MCF 10A (cell line): Measurements from ENCODE around the gene ARRDC5. TPM values are rescaled to one million over a fixed set of nuclear protein-coding genes. Genes with fewer than 3 reads are reported as not detected.
"Not testable (repeated sequence)": the region's sequence is repeated elsewhere in the genome, so short reads cannot be mapped to it uniquely, and the experiment has no call there.

Experiments used
- Bru-seq: library from RNA; stranded (reverse); fragments of 400-500 nt; gene quantifications from one replicate; lab custom pipeline; 2021; lab: Mats Ljungman, UMichigan
- BruChase-seq, 2 experiments: library from RNA; stranded (reverse); fragments of 400-500 nt; gene quantifications; one replicate each; lab custom pipeline; 2021; lab: Mats Ljungman, UMichigan
- BruUV-seq: library from RNA; stranded (reverse); fragments of 400-500 nt; replicated peaks from 2 replicates; lab custom pipeline; 2021; lab: Mats Ljungman, UMichigan
- CTCF ChIA-PET: fragments of 300-600 bp; sonication (Branson Sonifier 250); formaldehyde crosslinking; extraction: SDS; loops from one replicate; lab custom pipeline; 2021; ENCODE audit warnings: antibody characterized with exemption, inconsistent platforms; lab: Yijun Ruan, JAX
- POLR2A ChIA-PET: fragments of 300-600, 350-650 bp; sonication (Branson Sonifier 250); formaldehyde crosslinking; extraction: SDS; loops from one replicate; lab custom pipeline; 2020; ENCODE audit warnings: antibody characterized with exemption, inconsistent platforms; lab: Yijun Ruan, JAX
- DNase-seq: peaks from one replicate; pipeline ENCODE4 v3.0.0-alpha.2; 2018; ENCODE audit not compliant: unreplicated experiment
- H3K27ac Mint-ChIP-seq: one replicate; pipeline ENCODE4 v1.8.0; 2022; ENCODE audit warnings: mild to moderate bottlenecking, low read depth, mixed read lengths; ENCODE audit not compliant: unreplicated experiment
- H3K27me3 Mint-ChIP-seq: one replicate; pipeline ENCODE4 v1.8.0; 2022; ENCODE audit warnings: mixed read lengths; ENCODE audit not compliant: insufficient read depth, unreplicated experiment
- H3K36me3 Mint-ChIP-seq: one replicate; pipeline ENCODE4 v1.8.0; 2022; ENCODE audit warnings: mild to moderate bottlenecking, moderate library complexity, mixed read lengths; ENCODE audit not compliant: insufficient read depth, unreplicated experiment
- H3K4me1 Mint-ChIP-seq: one replicate; pipeline ENCODE4 v1.8.0; 2022; ENCODE audit warnings: mixed read lengths; ENCODE audit not compliant: insufficient read depth, unreplicated experiment
- H3K4me3 Mint-ChIP-seq: one replicate; pipeline ENCODE4 v1.8.0; 2022; ENCODE audit warnings: mild to moderate bottlenecking, moderate library complexity, mixed read lengths; ENCODE audit not compliant: unreplicated experiment
- H3K9me3 Mint-ChIP-seq: one replicate; pipeline ENCODE4 v1.8.0; 2022; ENCODE audit warnings: mixed read lengths; ENCODE audit not compliant: unreplicated experiment
- intact Hi-C: fragments of 100-400 bp; cut with micrococcal nuclease; formaldehyde crosslinking; loops from 2 replicates; pipeline ENCODE4 v1.14.1; 2022
- long read RNA-seq: library from polyadenylated mRNA; stranded (forward); transcript quantifications from one replicate; pipeline ENCODE4 v2.0.0, GENCODE V29; 2022
- total RNA-seq: library from RNA; stranded (reverse); gene quantifications from 2 replicates; pipeline ENCODE4 v1.2.3, GENCODE V29; 2022
- TF ChIP-seq, protein P1 (sequence below): fragments of 200-600 bp; IDR thresholded peaks from one replicate; pipeline ENCODE4 v1.8.0; 2022; ENCODE audit warnings: antibody characterized with exemption, mild to moderate bottlenecking; ENCODE audit not compliant: unreplicated experiment

Gene ARRDC5
- total RNA-seq (not detected in 2 replicates), Bru-seq, nascent RNA (percentile 8 among the genes with signal in this experiment), BruChase-seq, experiment 1, labeled RNA remaining after a 6-hour chase (percentile 17 among the genes with signal in this experiment), BruChase-seq, experiment 2, labeled RNA remaining after a 2-hour chase (percentile 15 among the genes with signal in this experiment)
- long read RNA-seq = 0 reads

DNA sequence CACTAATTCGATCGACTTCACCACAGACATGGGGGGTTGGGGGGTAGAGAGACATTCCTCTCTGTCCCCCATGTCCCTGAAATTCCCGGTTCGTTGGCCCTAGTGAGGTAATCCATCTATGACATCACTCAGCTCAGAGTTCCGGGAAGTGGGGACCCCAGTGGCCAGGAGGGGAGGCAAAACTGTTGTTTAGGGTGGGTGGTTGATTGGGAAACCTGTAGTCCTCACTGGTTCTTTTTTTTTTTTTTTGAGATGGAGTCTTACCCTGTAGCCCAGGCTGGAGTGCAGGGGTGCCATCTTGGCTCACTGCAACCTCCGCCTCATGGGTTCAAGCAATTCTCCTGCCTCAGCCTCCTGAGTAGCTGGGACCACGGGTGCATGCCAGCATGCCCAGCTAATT, at the start of gene ARRDC5:
ARRDC5 (minus strand) TSS at position 101 of the 400 bp plus-strand sequence; CDS start at position 30, 71 bp downstream.
- no peak for DNase-seq
- H3K9me3 Mint-ChIP-seq = no peaks in the 10 kb centered on the region
- intact Hi-C loops = no loop called here
- CTCF ChIA-PET = interaction anchor here (0.9 to 1.2 kb wide), 2 partner anchors 8 to 30 kb away, joined by 3 to 5 read pairs; no protein-coding TSS in a partner anchor
- no peaks in the 10 kb centered on the region for H3K36me3 Mint-ChIP-seq
- H3K4me3 Mint-ChIP-seq = no peak within 1 kb of the TSS
- H3K4me1 Mint-ChIP-seq = no peaks in the 10 kb centered on the region
- no TSS peak for BruUV-seq
- POLR2A ChIA-PET = no interaction called here
- TF ChIP-seq, protein P1, sequence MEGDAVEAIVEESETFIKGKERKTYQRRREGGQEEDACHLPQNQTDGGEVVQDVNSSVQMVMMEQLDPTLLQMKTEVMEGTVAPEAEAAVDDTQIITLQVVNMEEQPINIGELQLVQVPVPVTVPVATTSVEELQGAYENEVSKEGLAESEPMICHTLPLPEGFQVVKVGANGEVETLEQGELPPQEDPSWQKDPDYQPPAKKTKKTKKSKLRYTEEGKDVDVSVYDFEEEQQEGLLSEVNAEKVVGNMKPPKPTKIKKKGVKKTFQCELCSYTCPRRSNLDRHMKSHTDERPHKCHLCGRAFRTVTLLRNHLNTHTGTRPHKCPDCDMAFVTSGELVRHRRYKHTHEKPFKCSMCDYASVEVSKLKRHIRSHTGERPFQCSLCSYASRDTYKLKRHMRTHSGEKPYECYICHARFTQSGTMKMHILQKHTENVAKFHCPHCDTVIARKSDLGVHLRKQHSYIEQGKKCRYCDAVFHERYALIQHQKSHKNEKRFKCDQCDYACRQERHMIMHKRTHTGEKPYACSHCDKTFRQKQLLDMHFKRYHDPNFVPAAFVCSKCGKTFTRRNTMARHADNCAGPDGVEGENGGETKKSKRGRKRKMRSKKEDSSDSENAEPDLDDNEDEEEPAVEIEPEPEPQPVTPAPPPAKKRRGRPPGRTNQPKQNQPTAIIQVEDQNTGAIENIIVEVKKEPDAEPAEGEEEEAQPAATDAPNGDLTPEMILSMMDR = no peak
- no peaks in the 10 kb centered on the region for H3K27me3 Mint-ChIP-seq
- H3K27ac Mint-ChIP-seq = no peak within 1 kb of the TSS

DNA sequence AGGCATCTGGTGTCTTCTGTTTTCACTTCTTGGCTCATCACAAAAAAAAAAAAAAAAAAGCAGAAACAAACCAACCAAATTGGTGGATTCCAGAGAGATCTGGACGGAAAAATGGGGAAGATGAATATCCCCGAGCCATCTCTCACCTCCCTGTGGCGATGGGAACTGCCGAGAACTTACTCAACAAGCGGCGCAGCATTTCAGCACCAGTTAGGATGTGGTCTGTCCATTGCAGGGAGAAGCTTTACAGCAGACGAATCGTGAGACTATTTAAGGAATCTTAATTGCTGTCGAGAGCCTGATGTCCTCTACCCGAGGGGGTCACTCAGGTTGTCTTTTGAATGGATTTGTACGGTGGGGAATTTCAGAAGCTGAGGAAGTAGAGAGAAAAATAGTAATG, 49.0 kb upstream of the ARRDC5 start:
- ChIA-PET POLR2A (no interaction called here), CTCF (interaction anchor here (0.6 to 1.1 kb wide), 2 partner anchors 142 to 980 kb away, joined by 3 to 4 read pairs; no protein-coding TSS in a partner anchor)
- H3K9me3 Mint-ChIP-seq = no peaks in the 10 kb centered on the region
- H3K27me3 Mint-ChIP-seq = no peaks in the 10 kb centered on the region
- H3K36me3 Mint-ChIP-seq = peaks cover 68% of the 10 kb centered on the region
- intact Hi-C loops = no loop called here
- no peaks in the 10 kb centered on the region for H3K4me1 Mint-ChIP-seq
- H3K27ac Mint-ChIP-seq = no peak overlapping the region
- TF ChIP-seq, protein P1 = no peak
- H3K4me3 Mint-ChIP-seq = no peak overlapping the region
- no TSS peak for BruUV-seq
- DNase-seq = no peak

DNA sequence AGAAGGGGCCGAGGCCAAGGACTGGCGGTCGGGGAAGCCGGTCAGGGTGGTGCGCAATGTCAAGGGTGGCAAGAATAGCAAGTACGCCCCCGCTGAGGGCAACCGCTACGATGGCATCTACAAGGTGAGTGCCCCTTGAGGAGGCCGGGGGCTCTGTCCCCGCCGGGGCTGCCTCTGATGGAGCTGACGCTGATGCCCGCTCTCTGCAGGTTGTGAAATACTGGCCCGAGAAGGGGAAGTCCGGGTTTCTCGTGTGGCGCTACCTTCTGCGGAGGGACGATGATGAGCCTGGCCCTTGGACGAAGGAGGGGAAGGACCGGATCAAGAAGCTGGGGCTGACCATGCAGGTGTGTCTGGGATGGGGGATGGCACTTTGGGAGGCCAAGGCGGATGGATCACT, 48.0 kb upstream of the ARRDC5 start:
- H3K36me3 Mint-ChIP-seq = peaks cover 65% of the 10 kb centered on the region
- POLR2A ChIA-PET, H3K27me3 Mint-ChIP-seq: not testable (repeated sequence)

DNA sequence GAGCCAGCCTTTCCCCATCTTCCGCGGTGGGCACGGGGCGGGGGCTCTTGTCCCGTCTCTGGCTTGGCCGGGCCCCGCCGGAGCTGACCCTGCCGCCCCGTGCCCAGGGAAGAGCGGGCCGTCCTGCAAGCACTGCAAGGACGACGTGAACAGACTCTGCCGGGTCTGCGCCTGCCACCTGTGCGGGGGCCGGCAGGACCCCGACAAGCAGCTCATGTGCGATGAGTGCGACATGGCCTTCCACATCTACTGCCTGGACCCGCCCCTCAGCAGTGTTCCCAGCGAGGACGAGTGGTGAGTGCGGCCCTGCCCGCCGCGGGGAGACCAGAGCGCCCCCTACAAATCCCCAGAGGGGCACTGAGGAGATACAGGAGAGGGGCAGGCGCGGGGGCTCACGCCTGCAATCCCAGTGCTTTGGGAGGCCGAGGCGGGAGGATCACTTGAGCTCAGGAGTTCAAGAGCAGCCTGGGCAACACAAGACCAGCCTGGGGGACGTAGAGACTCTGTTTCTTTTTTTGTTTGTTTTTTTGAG, 39.0 kb upstream of the ARRDC5 start:
- POLR2A ChIA-PET, intact Hi-C loops, BruUV-seq, H3K9me3 Mint-ChIP-seq, H3K4me1 Mint-ChIP-seq, H3K4me3 Mint-ChIP-seq, H3K27me3 Mint-ChIP-seq, DNase-seq, H3K27ac Mint-ChIP-seq: not testable (repeated sequence)
- CTCF ChIA-PET = interaction anchor here (0.6 kb wide), 1 partner anchor 20 kb away, joined by 3 read pairs; no protein-coding TSS in a partner anchor
- H3K36me3 Mint-ChIP-seq = peaks cover 38% of the 10 kb centered on the region

More for the DNA sequence above, 48.0 kb upstream of the ARRDC5 start:
- H3K27ac Mint-ChIP-seq, CTCF ChIA-PET, H3K9me3 Mint-ChIP-seq, H3K4me1 Mint-ChIP-seq, DNase-seq, H3K4me3 Mint-ChIP-seq, BruUV-seq, intact Hi-C loops: not testable (repeated sequence)

DNA sequence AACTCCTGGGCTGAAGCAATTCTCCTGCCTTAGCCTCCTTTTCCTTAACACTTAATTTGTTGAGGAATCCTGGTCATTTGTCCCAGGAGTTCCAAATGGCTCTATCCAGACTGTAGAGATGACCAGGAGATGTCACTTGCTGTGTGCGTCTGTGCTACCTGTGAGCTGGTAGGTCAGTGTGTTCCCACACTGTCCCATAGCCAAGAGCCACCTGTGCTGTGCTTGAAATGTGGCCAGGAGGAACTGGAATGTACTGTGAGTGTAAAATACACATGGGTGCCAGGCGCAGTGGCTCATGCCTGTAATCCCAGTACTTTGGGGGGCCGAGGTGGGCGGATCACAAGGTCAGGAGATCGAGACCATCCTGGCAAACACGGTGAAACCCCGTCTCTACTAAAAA, 36.8 kb upstream of the ARRDC5 start:
- CTCF ChIA-PET = interaction anchor here (0.6 to 1.1 kb wide), 2 partner anchors 91 to 303 kb away, joined by 3 to 4 read pairs; no protein-coding TSS in a partner anchor
- BruUV-seq = no TSS peak

DNA sequence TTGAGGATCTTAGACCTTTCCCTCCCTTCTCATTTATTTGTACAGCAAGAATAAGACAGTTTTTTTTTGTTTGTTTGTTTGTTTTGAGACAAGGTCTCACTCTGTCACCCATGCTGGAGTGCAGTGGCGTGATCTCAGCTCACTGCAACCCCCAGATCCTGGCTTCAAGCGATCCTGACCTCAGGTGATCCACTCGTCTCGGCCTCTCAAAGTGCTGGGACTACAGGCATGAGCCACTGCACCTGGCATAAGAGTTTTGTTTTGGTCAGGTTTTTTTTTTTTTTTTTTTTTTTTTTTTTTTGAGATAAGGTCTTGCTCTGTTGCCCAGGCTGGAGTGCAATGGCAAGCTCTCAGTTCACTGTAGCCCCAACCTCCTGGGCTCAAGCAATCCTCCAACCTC, 35.8 kb upstream of the ARRDC5 start:
- H3K4me1 Mint-ChIP-seq, intact Hi-C loops, BruUV-seq, H3K9me3 Mint-ChIP-seq, H3K4me3 Mint-ChIP-seq, H3K27ac Mint-ChIP-seq, H3K27me3 Mint-ChIP-seq, POLR2A ChIA-PET, DNase-seq: not testable (repeated sequence)
- peaks cover 37% of the 10 kb centered on the region for H3K36me3 Mint-ChIP-seq
- CTCF ChIA-PET = interaction anchor here (0.7 to 1.2 kb wide), 2 partner anchors 25 to 38 kb away, joined by 3 read pairs; no protein-coding TSS in a partner anchor

More for the DNA sequence above, 36.8 kb upstream of the ARRDC5 start:
- intact Hi-C loops = no loop called here
- Mint-ChIP-seq H3K36me3 (peaks cover 41% of the 10 kb centered on the region), H3K4me3 (no peak overlapping the region), H3K9me3 (no peaks in the 10 kb centered on the region), H3K27ac (no peak overlapping the region), H3K27me3 (no peaks in the 10 kb centered on the region), H3K4me1 (no peaks in the 10 kb centered on the region)
- DNase-seq = no peak
- TF ChIP-seq, protein P1 = no peak
- POLR2A ChIA-PET = interaction anchor here (0.6 to 1.1 kb wide), 3 partner anchors 10 to 215 kb away, joined by 3 to 4 read pairs (median 4); no protein-coding TSS in a partner anchor
